GM19395 (cell line): ENCODE data around the gene SSUH2.
"Not testable (repeated sequence)": the region's sequence is repeated elsewhere in the genome, so short reads cannot be mapped to it uniquely, and the experiment has no call there.

Experiments
- ATAC-seq: cut with Tn5 transposase; IDR thresholded peaks from one replicate; pipeline ENCODE4 v1.9.1; 2021; ENCODE audit warnings: mild to moderate bottlenecking, moderate library complexity; ENCODE audit not compliant: unreplicated experiment

The SSUH2 gene, protein sequence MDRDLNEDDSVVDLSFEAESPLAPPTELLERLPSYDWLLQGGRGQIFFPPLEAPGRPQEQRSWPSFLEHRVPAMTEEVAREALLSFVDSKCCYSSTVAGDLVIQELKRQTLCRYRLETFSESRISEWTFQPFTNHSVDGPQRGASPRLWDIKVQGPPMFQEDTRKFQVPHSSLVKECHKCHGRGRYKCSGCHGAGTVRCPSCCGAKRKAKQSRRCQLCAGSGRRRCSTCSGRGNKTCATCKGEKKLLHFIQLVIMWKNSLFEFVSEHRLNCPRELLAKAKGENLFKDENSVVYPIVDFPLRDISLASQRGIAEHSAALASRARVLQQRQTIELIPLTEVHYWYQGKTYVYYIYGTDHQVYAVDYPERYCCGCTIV

DNA sequence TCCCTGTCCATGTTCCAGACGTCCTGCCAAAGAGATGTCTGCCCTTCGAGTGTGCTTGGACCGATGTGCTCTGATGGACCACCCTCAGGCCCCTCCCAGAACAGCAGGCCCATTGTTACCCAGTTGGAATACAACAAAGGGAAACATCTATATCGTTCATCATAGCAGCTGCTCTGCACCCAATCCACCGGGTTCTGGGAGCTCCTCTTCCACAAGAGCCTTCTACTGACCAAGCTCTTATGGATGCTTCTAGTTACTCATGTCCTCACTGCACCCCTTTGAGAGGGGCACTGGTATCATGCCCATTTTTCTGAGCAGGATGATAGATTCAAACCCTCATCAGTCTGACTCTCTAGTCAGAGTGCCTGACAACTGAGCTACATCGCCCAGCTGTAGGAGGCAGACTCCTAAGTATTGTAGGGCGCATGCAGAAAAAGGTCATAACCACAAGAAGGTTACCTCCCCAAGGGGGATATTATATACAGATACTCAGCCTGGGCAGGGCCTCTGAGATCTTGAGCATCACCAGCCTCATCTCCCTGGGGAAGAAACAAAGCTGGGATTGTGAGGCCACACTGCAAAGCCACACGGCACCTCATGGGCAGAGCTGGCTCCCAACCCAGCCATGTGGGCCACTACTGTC is at the start of gene SSUH2:
TSS of gene SSUH2 (minus strand) at position 51 of the 643 bp plus-strand sequence. CDS start at position 11, 40 bp downstream.
- no peak for ATAC-seq

DNA sequence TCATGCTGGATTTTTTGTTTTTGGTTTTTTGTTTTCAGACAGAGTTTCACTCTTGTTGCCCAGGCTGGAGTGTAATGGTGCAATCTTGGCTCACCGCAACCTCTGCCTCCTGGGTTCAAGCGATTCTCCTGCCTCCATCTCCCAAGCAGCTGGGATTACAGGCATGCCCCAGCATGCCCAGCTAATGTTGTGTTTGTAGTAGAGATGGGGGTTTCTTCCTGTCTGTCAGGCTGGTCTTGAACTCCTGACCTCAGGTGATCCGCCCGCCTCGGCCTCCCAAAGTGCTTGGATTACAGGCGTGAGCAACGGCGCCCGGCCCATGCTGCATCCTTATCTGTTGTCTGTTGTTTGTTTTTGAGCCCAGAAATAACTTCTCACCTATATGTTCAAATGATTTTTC is 46.7 kb upstream of the SSUH2 start:
- not testable (repeated sequence) for ATAC-seq

DNA sequence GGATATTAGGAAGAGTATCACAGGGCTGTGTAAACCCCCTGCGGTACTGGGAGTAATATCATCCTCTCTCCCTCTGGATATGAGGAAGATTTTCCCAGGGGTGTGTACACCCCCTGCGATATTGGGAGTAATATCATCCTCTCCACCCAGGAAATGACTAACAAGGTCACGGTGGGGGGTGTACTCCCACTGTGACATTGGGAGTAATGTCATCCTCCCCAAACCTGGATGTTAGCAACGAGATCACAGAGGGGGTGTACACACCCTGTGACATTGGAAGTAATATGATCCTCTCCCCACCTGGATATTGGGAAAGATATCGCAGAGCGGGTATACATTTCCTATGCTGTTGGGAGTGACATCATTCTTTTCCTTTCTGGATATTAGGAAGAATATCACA is 40.4 kb upstream of the SSUH2 start:
- not testable (repeated sequence) for ATAC-seq

DNA sequence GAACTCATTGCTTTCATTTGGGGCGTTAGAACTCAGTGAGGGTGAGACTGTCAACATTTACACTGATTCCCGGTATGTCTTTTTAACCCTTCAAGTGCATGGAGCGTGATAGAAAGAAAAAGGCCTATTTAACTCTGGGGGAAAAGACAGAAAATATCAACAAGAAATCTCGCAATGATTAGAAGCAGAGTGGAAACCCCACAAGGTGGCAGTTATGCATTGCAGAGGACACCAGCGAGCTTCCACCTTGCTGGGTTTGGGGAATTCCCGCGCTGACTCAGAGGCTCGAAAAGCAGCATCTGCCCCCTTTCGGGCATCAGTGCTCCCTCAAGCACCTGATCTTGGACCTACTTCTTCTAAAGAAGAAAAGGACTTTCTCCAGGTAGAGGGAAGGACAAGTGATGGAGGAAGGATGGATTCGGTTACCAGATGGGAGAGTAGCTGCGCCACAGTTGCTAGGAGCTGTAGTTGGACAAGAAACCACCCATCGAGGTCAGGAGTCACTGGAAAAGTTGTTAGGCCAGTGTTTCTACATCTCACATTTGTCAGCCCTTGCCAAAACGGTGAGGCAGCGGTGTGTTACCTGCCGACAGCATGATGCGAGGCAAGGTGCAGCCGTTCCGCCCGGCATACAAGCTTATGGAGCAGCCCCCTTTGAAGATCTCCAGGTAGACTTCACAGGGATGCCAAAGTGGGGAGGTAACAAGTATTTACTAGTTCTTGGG is 38.4 kb upstream of the SSUH2 start:
- not testable (repeated sequence) for ATAC-seq

DNA sequence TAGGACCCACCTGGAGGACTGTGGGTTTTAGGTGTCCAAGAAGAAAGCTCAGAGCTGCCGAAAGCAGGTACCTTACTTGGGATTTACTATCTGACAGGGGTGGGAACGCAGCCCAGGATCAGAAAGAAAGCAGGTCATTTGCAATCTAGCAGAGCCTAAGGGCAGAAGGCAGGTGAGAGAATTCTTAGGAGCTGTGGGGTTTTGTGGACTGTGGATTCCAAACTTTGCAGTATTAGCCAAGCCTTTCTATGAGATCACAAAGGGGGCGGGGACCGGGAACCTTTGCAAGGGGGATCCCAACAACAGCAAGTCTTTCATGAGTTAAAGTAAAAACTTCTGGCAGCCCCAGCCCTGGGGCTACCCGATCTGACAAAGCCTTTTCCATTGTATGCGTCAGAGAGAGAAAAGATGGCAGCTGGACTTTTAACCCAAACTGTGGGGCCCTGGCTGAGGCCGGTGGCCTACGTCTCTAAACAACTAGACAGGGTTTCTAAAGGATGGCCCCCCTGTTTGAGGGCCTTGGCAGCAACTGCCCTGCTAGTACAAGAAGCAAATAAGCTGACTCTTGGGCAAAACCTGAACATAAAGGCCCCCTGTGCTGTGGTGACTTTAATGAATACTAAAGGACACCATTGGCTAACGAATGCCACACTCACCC is 37.4 kb upstream of the SSUH2 start:
- ATAC-seq, result not testable (repeated sequence)

DNA sequence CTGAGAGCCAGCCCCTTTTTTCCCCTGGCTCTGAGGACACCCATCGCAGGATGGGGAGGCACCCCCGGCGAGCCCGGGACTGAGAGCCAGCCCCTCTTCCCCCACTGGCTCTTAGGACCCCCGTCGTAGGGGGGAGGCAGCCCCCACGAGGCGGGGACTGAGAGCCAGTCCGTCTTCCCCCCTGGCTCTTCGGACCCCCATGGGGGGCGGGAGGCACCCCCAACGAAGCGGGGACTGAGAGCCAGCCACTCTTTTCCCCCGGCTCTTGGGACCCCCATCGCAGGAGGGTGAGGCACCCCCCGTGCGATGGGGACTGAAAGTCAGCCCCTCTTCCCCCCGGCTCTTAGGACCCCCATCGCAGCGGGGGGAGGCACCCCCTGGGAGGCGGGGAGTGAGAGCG is 36.8 kb upstream of the SSUH2 start:
- no peak for ATAC-seq

DNA sequence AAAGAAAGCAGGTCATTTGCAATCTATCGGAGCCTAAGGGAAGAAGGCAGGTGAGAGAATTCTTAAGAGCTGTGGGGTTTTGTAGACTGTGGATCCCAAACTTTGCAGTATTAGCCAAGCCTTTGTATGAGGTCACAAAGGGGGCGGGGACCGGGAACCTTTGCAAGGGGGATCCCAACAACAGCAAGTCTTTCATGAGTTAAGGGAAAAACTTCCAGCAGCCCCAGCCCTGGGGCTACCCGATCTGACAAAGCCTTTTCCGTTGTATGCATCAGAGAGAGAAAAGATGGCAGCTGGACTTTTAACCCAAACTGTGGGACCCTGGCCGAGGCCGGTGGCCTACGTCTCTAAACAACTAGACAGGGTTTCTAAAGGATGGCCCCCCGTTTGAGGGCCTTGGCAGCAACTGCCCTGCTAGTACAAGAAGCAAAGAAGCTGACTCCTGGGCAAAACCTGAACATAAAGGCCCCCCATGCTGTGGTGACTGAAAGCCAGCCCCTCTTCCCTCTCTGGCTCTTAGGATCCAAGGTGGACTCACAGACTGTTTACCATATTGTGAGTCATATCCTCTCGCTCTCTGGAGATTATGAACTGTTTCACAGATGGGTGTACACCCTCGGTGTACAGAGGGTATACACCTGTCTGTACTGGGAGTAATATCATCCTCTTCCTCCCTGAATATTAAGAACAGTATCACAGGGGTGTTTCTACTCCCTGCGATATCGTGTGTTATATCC is 35.4 kb upstream of the SSUH2 start:
- ATAC-seq, result not testable (repeated sequence)

DNA sequence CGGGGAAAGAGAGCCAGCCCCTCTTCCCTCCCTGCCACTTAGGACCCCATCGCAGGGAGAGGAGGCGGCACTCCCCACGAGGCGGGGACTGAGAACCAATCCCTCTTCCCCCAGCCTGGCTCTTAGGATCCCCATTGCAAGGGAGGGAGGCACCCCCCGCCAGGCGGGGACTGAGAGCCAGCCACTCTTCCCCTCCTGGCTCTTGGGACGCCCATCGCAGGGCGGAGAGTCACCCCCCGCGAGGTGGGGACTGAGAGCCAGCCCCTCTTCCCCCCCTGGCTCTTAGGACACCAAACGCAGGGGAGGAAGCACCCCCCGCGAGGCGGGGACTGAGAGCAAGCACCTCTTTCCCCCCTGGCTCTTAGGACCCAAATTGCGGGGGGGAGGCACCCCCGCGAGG is 34.2 kb upstream of the SSUH2 start:
- no peak for ATAC-seq

DNA sequence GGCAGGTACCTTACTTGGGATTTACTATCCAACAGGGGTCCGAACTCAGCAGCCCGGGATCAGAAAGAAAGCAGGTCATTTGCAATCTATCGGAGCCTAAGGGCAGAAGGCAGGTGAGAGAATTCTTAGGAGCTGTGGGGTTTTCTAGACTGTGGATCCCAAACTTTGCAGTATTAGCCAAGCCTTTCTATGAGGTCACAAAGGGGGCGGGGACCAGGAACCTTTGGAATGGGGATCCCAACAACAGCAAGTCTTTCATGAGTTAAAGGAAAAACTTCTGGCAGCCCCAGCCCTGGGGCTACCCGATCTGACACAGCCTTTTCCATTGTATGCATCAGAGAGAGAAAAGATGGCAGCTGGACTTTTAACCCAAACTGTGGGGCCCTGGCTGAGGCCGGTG is 32.7 kb upstream of the SSUH2 start:
- ATAC-seq, result not testable (repeated sequence)

DNA sequence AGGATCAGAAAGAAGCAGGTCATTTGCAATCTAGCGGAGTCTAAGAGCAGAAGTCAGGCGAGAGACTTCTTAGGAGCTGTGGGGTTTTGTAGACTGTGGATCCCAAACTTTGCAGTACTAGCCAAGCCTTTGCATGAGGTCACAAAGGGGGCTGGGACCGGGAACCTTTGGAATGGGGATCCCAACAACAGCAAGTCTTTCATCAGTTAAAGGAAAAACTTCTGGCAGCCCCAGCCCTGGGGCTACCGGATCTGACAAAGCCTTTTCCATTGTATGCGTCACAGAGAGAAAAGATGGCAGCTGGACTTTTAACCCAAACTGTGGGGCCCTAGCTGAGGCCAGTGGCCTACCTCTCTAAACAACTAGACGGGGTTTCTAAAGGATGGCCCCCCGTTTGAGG is 31.0 kb upstream of the SSUH2 start:
- not testable (repeated sequence) for ATAC-seq

DNA sequence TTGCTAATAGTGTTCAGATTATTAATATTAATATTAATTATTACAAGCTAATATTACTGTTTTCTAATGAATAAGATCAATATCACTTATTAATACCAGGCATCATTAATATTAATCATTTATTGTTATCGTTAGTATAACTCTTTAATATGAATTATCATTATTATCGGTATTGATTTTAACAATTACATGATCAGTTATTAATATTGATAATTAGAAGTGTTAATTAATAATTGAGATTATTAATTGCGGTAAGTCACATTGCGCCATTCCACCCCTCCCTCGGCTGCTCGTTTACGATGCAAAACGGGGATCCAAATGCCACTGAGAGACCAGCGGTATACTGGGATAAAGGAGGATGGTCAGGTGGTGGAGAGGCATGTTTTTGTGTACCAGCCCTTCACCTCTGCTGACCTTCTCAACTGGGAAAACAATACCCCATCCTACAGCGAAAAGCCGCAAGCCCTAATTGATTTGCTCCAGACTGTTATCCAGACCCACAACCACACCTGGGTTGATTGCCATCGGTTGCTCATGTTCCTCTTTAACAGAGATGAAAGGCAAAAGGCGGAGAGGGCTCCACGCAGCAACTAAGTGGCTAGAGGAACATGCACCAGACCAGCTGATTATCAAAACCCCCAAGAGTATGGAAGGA is 28.6 kb upstream of the SSUH2 start:
- ATAC-seq, result no peak

DNA sequence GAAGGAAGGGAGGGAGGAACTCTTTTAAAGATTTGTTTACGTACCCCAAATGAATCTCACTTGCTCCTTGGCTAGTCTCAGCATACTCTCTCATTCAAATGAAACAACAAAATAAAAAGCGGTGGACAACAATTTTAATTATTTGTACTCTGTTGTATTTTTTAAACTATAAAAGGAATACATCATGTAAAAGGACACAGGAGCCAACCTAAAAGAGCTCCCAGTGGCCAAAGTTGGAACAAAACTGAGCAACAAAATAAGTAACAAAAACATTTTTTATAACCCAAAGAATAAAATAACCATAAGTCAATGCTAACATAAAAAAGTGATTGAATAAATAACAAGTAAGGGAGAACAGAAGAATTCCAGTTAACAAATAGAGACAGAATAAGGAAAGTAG is 24.4 kb upstream of the SSUH2 start:
- ATAC-seq, result no peak

DNA sequence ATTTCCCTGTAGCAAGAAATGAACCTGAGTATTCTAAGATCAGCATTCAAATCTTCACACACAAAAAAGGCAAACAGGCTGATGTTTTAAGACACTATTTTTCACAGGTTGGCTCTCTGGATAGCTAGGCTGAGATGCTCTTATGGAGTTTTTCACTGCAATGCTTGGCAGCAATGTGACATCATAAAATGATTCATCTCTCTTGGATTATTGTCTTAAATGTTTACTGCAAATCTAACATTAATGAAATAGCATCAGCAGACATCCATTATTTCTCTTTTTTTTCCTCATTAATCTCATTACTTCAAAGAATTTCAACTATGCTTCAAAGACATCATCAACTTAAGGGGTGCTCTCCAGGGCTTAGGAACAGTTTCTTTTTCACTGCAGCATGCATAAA is 23.6 kb upstream of the SSUH2 start:
- ATAC-seq, result no peak

DNA sequence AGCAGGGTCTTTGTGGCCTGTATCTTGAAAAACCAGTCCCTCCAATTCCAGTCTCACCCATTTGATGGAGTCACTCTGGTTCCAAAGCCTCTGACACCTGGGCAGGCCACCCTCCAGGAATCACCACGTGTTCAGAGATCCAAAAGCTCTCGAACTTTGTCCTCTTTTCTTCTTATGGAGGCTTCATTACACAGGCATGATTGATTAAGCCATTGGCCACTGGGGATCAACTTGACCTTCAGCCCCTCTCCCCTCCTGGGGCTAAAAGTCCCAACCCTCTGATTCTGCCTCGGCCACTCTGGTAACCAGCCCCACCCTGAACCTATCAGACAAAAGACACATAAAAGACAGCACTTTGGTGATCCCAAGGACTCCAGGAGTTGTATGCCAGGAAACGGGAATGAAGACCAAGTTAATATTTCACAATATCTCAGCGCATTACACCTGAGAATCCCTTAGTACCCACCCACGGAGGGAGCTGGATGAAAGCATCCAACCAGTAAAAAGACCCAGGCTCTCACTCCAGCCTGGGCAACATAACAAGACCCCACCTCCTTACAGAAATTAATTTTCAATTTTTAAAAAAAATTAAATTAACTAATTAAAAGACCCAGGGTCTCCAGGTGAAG is 23.0 kb upstream of the SSUH2 start:
- no peak for ATAC-seq

DNA sequence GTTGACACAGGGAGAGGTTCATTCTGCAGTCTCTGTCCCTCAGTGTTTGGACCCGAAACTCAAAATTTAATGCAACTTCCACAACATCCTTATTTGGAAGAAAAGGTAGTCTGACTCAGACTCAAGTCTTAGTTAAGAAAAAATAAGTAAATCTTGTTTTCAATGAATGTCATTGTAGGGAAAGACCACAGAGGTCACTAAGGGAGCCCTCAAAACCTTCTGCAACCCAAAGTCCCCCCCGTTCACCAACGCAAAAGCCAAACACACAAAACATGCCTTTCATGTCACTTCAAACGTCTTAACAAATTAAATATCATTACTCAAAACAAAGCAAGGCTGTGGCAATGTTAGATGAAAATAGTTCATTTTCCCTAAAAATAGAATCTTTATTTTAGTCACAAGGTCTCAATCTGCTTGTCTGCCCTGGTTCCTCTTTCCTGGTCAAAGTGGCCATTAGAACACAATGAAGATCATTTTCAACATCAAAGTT is 20.9 kb upstream of the SSUH2 start:
- peak; percentile 73 for ATAC-seq

DNA sequence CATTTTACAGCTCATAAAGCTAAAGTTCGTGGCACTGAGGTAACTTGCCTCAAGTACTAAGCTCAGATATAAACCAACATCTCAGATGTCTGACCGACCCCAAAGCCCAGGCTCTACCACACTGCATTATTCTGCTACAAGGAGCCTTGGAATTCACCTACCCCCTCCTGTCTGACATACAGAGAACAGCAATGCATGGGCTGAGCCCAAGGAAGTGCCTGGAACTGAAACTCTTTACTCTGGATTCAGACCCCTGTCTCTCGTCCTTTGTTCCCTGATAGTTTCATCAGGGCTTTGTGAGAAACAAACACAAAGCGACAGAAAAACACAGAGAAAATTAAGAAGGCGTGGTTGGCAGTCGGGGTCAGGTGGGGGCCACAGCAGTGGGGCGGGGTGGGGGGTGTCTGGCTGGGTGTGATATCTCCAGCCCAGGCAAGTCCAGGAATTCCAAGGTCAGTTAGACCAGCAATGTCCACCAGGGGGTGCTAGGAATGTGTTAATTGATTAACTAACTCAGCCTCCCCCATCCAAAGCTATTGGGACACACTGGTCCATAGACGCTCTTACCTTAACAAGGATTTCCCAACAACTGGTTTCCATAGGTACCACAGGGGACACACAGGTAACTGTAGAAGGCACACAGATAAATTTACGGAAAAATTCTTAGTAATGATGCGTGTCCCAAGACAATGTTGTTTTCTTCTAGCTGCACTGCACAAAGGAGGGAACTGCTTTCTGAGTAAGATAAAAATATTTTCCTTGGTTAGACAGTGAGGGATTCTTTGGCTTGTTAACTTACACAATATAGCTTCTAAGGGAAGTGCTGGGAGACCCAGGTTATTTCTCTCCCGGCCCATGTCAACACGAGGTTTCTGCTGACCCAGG is 18.8 kb upstream of the SSUH2 start:
- peak; percentile 51 for ATAC-seq

DNA sequence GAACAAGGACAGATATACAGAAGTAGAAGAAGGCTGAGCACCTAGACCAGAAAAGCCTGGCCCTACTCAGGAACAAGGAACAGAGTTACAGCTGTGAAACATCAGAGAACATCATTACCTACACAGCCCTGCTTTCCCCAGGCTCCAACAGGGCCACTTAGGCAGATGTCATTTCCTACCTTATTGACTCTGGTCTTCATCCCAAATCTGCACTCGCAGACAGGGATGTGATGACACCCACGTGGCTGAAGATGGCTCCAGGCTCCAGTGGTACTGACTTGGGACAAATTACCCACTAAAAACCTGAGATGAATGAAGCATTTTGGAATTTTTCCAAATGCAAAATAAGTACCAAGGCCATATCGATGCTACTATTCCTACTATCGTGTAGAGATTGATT is 18.0 kb upstream of the SSUH2 start:
- no peak for ATAC-seq
